HL-60 (cell line): ENCODE measurements around the gene MAGI3.
"Not testable (repeated sequence)": the region's sequence is repeated elsewhere in the genome, so short reads cannot be mapped to it uniquely, and the experiment has no call there.

Source experiments
- DNase-seq, 2 experiments: peaks; one replicate each; pipeline ENCODE4 v3.0.0-alpha.2; 2010 to 2020; ENCODE audit warnings: low read depth in 1 of 2, low spot score in 1 of 2
- H3K27ac ChIP-seq: fragments of 250-450 bp; sonication (Bioruptor Pico); replicated peaks from 2 replicates; pipeline ENCODE4 v1.5.1; 2020; ENCODE audit warnings: mild to moderate bottlenecking, moderate library complexity
- H3K27me3 ChIP-seq: fragments of 250-450 bp; sonication (Bioruptor Pico); 2 replicates; pipeline ENCODE4 v1.5.1; 2021; ENCODE audit warnings: mild to moderate bottlenecking, moderate library complexity; ENCODE audit not compliant: insufficient read depth, poor library complexity, severe bottlenecking
- H3K4me3 ChIP-seq: replicated peaks from 2 replicates; pipeline ENCODE4 v1.5.1; 2011; ENCODE audit warnings: mild to moderate bottlenecking, control low read depth, low read length; ENCODE audit not compliant: insufficient read depth
- CTCF ChIP-seq: IDR thresholded peaks from one replicate; pipeline ENCODE4 v1.5.1; 2011; ENCODE audit warnings: low read length, control low read depth, inconsistent platforms; ENCODE audit not compliant: insufficient read depth
- GABPA ChIP-seq: IDR thresholded peaks from 2 replicates; pipeline ENCODE4 v1.6.1; 2012; ENCODE audit warnings: low read depth
- POLR2AphosphoS5 ChIP-seq: IDR thresholded peaks from 2 replicates; pipeline ENCODE4 v1.6.1; 2012; ENCODE audit warnings: low read depth
- REST ChIP-seq: IDR thresholded peaks from 2 replicates; pipeline ENCODE4 v1.6.1; 2012; ENCODE audit warnings: low read depth; ENCODE audit not compliant: insufficient replicate concordance
- SPI1 ChIP-seq: IDR thresholded peaks from 2 replicates; pipeline ENCODE4 v1.6.1; 2012; ENCODE audit warnings: low read depth, mild to moderate bottlenecking, borderline replicate concordance

Gene MAGI3

GRCh38 chr1:113701429-113701828 is 311.1 kb downstream of the MAGI3 start:
- H3K4me3 ChIP-seq, result no peak overlapping the region
- DNase-seq, result peak in 1 of 2 experiments; percentile 45
- TF ChIP-seq GABPA, result no peak
- no peak for TF ChIP-seq CTCF
- TF ChIP-seq POLR2AphosphoS5, result no peak
- no peak for TF ChIP-seq REST
- TF ChIP-seq SPI1, result peak; percentile 90
- H3K27me3 ChIP-seq, result no peaks in the 10 kb centered on the region
- no peak overlapping the region for H3K27ac ChIP-seq

- Histone ChIP-seq H3K4me3 (no peak overlapping the region), H3K27ac (no peak overlapping the region), H3K27me3 (no peaks in the 10 kb centered on the region)
- no peak for TF ChIP-seq CTCF
- no peak for TF ChIP-seq REST
- TF ChIP-seq POLR2AphosphoS5, result no peak
- TF ChIP-seq SPI1, result no peak
- TF ChIP-seq GABPA, result no peak
- DNase-seq, result no peak
These were observed 324.4 kb downstream of the MAGI3 start for GRCh38 chr1:113714606-113715269.

DNA sequence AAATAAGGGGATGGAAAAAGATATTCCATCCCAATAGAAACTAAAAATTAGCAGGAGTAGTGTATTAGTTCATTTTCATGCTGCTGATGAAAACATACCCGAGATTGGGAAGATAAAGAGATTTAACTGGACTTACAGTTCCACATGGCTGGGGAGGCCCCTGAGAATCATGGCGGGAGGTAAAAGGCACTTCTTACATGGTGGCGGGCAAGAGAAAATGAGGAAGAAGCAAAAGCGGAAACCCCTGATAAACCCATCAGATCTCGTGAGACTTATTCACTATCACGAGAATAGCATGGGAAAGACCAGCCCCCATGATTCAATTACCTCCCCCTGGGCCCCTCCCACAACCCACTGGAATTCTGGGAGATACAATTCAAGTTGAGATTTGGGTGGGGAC is 327.2 kb downstream of the MAGI3 start:
- DNase-seq, H3K4me3 ChIP-seq, H3K27ac ChIP-seq, H3K27me3 ChIP-seq: not testable (repeated sequence)

- DNase-seq, H3K27ac ChIP-seq, H3K4me3 ChIP-seq, H3K27me3 ChIP-seq: not testable (repeated sequence)
These were observed 328.3 kb downstream of the MAGI3 start for GRCh38 chr1:113718621-113719020.

DNA sequence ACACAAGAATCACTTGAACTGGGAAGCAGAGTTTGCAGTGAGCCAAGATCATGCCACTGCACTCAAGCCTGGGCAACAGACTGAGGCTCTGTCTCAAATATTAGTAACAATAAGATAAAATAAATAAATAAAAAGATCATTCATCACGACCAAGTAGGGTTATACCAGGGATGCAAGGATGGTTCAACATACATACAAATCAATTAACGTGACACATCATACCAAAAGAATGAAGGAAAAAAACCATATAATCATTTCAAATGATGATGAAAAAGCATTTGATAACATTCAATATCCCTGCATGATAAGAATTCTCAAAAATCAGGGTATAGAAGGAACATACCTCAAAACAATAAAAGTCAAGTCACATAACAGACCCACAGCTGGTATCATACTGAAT is 330.7 kb downstream of the MAGI3 start:
- Histone ChIP-seq H3K27me3 (no peaks in the 10 kb centered on the region), H3K4me3 (no peak overlapping the region), H3K27ac (no peak overlapping the region)
- DNase-seq, result no peak
- TF ChIP-seq SPI1 (no peak), REST (no peak), CTCF (no peak), GABPA (no peak), POLR2AphosphoS5 (no peak)
